ENCODE measurements around the gene HELQ. TPM values are rescaled to one million over a fixed set of nuclear protein-coding genes. Genes with fewer than 3 reads are reported as not detected.

HELQ gene
- total and polyA plus RNA-seq, 2 of the 13 experiments (the other 11 are each of a cell fraction or from before 2014, with no cell fraction given): 6.6 to 10.8 TPM

- TF ChIP-seq NRL (CRISPR knock-in tag; IDR thresholded peaks at IDR 0.05; ENCODE audit: borderline replicate concordance) (no peak), CC2D1A (CRISPR knock-in tag; IDR thresholded peaks at IDR 0.05) (no peak), ISL2 (CRISPR knock-in tag; IDR thresholded peaks at IDR 0.05) (peak; percentile 88; the same call in 1 of the 2 replicates), ZNF160 (CRISPR knock-in tag; IDR thresholded peaks at IDR 0.05) (no peak), STAT5B (CRISPR knock-in tag; IDR thresholded peaks at IDR 0.05) (no peak), HDAC2 (CRISPR knock-in tag; IDR thresholded peaks at IDR 0.05) (peak; percentile 68), ZNF510 (CRISPR knock-in tag; IDR thresholded peaks at IDR 0.05; ENCODE audit: low read depth) (no peak), ZNF337 (CRISPR knock-in tag; IDR thresholded peaks at IDR 0.05; ENCODE audit: borderline replicate concordance, low read depth) (no peak), TBX3 (IDR thresholded peaks at IDR 0.05; ENCODE audit: borderline replicate concordance) (peak; percentile 65), TEAD3 (CRISPR knock-in tag; optimal IDR thresholded peaks at IDR 0.05; ENCODE audit: borderline replicate concordance) (peak; percentile 94), STAG1 (CRISPR knock-in tag; IDR thresholded peaks at IDR 0.05) (no peak), SRSF4 (IDR thresholded peaks at IDR 0.05; ENCODE audit: low read depth, low read length, poor library complexity, severe bottlenecking) (no peak), ZBTB1 (CRISPR knock-in tag; IDR thresholded peaks at IDR 0.05; ENCODE audit: borderline replicate concordance) (no peak), BCL3 (CRISPR knock-in tag; IDR thresholded peaks at IDR 0.05) (no peak), EEA1 (CRISPR knock-in tag; IDR thresholded peaks at IDR 0.05; ENCODE audit: borderline replicate concordance) (no peak), POGZ (CRISPR knock-in tag; IDR thresholded peaks at IDR 0.05) (peak; percentile 56), RNF219 (CRISPR knock-in tag; IDR thresholded peaks at IDR 0.05) (no peak), ZNF101 (CRISPR knock-in tag; IDR thresholded peaks at IDR 0.05; ENCODE audit: borderline replicate concordance, low read depth) (no peak), KLF15 (CRISPR knock-in tag; IDR thresholded peaks at IDR 0.05; ENCODE audit: borderline replicate concordance) (no peak), RAD51 (IDR thresholded peaks at IDR 0.05; ENCODE audit: borderline replicate concordance) (no peak)
- TF ChIP-seq, protein P1, sequence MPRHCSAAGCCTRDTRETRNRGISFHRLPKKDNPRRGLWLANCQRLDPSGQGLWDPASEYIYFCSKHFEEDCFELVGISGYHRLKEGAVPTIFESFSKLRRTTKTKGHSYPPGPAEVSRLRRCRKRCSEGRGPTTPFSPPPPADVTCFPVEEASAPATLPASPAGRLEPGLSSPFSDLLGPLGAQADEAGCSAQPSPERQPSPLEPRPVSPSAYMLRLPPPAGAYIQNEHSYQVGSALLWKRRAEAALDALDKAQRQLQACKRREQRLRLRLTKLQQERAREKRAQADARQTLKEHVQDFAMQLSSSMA (CRISPR knock-in tag; IDR thresholded peaks at IDR 0.05): no peak
- TF ChIP-seq, protein P2, sequence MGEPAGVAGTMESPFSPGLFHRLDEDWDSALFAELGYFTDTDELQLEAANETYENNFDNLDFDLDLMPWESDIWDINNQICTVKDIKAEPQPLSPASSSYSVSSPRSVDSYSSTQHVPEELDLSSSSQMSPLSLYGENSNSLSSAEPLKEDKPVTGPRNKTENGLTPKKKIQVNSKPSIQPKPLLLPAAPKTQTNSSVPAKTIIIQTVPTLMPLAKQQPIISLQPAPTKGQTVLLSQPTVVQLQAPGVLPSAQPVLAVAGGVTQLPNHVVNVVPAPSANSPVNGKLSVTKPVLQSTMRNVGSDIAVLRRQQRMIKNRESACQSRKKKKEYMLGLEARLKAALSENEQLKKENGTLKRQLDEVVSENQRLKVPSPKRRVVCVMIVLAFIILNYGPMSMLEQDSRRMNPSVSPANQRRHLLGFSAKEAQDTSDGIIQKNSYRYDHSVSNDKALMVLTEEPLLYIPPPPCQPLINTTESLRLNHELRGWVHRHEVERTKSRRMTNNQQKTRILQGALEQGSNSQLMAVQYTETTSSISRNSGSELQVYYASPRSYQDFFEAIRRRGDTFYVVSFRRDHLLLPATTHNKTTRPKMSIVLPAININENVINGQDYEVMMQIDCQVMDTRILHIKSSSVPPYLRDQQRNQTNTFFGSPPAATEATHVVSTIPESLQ (CRISPR knock-in tag; conservative IDR thresholded peaks at IDR 0.05): no peak
- TF ChIP-seq, protein P3, sequence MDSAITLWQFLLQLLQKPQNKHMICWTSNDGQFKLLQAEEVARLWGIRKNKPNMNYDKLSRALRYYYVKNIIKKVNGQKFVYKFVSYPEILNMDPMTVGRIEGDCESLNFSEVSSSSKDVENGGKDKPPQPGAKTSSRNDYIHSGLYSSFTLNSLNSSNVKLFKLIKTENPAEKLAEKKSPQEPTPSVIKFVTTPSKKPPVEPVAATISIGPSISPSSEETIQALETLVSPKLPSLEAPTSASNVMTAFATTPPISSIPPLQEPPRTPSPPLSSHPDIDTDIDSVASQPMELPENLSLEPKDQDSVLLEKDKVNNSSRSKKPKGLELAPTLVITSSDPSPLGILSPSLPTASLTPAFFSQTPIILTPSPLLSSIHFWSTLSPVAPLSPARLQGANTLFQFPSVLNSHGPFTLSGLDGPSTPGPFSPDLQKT (CRISPR knock-in tag; IDR thresholded peaks at IDR 0.05; ENCODE audit: borderline replicate concordance): no peak
These were observed 94.1 kb downstream of the HELQ start (continued) for GRCh38 chr4:83361416-83362103.
